HG03045 (cell line): ENCODE measurements around the gene CD58.

Source experiments
- ATAC-seq: cut with Tn5 transposase; IDR thresholded peaks from one replicate; pipeline ENCODE4 v1.9.1; 2021; ENCODE audit warnings: mild to moderate bottlenecking, moderate library complexity; ENCODE audit not compliant: unreplicated experiment

CD58 gene

DNA sequence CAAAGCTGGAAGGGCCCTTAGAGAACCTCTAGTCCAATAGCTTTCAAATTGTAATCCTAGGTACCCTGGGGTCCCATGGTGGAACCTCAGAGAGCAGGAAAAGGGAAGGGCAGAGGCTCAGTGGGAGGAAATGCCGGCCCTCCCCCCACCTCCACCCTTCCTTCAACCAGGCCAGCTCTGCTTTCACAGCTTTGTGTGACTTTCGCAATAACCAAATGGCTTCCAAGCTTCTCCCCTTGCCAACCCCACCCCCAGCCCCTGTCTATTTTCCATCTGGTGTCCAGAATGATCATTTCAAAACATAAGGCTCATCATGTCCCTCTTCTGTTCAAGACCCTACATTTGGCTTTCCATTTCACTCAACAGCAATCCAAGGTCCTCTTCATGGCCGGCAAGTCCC is 74.4 kb downstream of the CD58 start:
- ATAC-seq: no peak

DNA sequence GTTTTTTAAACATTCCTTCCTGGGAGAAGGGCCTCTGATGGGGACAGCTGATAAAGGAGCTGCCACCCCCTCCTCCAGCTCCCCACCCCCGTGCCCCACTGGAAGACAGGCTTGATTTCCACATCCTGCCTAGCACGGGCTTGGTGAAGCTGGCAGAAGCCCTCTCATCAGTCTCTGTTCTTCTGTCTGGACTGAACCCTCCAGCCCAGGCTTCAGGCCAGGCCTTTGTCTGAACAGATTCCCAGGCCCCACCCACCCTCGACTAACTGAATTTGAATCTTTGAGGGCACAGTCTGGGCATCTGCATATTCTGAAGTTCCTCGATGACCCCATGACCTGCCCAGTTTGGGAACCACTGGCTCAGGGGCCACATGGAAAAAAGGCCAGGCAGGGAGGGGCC is 75.3 kb downstream of the CD58 start:
- ATAC-seq: no peak

DNA sequence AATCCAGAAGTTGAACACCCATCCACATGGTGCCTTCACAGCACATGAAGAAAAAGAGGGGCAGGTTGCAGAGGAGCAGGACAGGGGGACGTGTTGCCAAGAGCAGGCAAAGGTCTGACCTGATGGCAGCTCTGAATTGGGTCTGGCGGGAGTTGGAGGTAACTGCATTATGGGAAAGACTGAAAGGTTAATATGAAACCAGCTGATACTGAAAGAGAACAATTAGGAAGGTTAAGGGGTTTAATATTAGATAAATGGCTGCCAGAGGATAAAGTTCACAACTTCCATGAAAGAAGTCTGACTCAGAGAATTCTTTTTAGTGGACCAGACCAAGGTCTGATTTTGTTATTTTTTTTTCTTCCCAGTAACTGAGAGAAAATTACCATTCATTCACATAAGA is 76.1 kb downstream of the CD58 start:
- ATAC-seq: no peak

DNA sequence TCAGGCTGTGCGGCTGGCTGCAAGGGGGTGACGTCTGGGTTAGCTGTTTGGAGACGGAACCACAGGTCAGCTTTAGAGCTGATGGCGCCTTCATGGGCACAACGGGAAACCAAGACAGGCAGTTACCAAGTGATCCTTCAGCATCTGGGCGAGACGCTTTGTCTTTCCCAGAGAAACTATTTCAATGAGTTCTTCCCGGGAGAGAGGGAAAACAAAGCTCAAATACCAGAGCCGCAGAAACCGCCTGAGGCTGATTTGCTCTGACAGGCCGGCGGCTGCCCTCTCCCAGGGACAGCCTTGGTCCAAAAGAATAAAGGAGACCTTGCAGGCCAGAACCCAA is 76.5 kb downstream of the CD58 start:
- ATAC-seq: no peak

DNA sequence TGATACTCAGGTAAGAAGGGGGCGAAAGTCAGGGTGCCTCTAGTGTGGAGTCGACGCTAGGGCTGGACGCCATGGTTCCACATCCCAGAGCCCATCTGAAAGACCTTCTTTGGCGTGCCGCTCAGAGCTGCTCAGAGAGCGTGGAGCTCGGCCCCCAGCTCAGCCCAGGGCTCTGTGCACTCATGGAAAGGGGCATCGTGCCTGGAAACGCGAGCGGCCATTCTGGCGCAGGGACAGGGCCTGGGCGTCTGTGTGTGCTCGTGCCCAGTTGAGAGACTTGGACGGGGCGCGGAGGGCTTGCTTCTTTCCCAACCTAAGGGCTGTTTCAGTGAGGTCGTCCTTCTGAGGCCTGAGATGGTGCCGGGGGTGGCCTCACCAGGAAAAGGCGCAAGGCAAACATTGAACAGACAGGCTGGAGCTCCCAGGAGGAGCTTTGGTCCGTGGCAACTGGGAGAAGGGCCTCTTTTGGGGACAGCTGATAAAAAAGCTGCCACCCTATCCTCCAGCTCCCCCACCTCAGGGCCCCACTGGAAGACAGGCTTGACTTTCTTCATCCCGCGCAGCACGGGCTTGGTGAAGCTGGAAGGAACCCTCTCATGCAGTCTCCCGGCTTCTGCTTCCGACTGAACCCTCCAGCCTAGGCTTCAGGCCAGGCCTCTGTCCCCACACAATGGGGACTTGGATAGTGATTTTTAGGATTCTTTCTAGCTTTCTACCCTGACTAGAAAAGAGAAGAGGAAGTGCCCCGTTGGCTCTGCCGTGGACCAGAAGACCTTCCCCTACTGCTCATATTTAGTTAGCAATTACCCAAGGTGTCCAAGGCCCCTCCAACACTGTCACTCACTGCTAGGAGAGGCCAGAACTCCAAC is 77.1 kb downstream of the CD58 start:
- ATAC-seq: no peak

DNA sequence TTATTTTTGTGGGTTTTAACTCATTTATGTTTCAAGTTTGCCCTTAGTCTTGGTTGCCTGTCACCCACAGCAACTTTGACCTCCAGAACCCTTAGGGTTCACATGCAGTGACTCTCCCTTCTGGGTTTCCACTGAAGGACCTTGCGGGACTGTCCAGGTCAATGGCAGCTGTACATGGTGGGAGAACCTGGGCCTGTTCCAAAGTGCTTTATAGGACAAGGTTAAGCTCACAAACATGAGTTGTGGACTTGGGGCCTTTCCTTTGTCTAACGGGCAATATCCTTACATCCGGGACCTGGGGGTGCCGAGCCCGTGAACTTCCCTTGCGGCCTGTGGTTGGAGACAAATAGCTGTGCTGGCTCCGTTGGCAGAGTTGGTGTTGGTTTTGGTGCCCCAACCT is 77.8 kb downstream of the CD58 start:
- ATAC-seq: no peak

DNA sequence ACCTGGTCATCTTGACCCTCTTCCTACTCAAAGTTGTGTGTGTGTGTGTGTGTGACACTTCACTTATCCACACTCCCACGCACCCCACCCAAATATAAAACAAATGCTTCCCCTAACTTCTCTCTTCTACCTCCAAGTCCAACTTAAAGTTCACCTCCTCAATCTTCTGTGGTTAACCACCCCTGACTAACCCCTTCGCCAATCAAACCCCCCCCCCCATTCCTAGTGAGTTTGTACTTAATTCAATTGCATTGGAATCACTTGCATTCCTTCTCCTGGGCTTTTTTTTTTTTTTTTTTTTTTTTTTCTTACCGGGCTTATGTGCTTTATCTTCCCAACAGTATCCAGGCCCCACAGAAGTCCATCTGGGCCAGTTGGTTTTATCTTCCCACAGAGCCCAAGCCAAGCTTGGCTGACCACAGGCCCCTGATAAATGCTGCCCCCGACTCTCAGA is 78.4 kb downstream of the CD58 start:
- no peak for ATAC-seq

DNA sequence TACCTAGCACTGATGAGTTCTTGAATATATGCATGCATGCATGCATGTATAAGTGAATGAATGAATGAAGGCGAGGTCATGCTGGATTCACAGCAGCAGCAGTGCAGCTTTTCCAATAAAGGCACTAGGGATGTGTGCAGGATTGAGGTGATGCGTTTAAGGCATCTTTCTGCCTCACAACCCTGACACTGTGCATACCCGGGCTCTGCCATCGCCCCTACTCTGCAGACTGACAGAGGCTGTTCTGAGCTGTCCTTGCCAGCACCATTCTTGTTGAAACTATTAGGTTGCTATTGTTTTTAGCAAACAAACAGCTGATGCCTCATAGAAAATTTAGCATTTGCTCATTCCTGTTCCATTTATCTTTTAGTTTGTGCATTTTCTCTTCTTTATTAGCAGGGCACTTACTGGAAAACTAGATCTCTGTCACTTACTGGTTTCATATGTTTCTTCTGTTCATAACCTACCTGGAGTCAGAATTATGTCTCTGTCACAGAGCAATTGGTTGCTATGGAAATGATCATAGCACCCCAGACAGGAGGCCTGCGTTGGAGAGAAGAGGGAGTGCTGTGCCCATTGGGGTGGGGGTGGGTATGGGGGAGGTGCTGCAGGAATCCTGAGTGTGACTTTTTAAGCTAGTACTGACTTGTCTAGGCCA is 79.0 kb downstream of the CD58 start:
- no peak for ATAC-seq

DNA sequence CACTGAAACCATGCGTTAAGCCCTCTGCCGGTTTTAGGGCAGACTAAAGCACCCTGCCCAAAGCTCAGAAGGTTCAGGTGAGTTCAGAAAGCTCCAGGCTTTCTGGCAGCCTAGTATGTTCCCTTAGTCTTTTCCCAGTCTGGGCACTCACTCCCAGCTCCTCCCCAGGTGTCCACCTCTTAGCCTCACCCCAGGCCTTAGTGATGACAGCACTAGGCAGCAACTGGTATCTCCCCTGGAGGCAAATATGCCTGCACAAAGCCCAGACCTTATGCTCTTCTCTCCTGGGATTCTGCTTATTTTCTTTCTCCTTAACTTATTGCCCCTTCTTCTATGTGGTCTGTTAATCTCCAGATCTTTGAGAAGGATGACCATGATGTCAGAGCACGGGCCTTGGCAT is 80.2 kb downstream of the CD58 start:
- no peak for ATAC-seq

DNA sequence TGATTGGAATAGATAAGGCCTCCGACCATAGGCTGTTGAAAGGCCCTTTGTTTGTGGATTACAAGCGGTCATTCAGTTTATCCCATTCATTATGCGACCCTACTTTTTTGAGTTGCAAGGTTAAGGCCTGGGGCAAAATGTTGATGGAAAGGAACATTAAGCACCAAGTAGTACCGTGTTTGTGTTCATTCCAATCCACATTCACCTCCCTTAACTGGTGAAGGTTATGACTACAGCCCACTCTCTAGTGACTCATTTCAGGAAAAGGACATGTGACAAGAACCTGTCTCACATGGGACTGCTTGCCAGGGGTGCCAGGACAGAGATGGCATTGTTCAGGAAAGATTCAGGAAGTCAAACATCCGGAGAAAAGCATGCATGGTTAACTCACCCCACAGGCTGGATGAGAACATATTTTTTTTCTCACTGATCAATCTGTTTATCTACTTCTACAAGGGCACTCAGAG is 81.6 kb downstream of the CD58 start:
- no peak for ATAC-seq

DNA sequence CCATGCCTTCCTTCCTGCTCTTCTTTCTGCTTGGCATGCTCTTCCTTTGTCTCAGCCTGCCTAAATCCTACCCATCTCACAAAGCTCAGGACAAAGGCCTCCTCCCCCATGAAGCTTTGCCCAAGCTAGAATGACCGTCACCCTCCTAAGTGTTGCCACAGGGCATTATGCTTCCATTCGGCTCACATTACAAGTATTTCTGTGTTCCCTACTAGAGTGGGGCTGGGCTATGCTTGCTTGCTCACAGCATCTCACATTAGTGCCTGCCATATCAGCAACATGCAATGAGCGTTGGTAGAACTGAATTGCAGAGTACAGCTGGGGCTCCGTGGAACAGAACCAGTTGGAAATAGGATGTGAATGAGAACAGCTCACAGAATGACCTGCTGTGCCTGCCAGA is 82.8 kb downstream of the CD58 start:
- no peak for ATAC-seq

DNA sequence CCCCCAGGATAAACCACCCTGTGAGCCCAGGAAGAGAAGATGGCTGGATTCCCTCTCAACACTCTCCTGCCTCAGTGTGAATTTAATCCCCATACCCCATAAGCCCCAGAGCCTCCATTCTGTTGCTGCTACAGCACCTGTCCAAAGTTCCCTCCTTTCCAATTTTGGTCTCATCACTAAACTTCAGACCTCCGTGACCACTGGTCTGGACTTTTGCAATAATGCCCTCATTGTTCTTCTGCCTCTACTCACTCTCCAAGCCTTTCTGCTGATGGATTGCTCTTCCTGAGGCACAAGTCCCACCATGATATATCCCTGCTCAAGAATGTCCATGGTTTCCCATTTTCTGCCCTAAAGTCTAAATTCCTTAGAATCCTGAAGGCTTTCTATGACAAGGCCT is 83.2 kb downstream of the CD58 start:
- ATAC-seq: no peak

DNA sequence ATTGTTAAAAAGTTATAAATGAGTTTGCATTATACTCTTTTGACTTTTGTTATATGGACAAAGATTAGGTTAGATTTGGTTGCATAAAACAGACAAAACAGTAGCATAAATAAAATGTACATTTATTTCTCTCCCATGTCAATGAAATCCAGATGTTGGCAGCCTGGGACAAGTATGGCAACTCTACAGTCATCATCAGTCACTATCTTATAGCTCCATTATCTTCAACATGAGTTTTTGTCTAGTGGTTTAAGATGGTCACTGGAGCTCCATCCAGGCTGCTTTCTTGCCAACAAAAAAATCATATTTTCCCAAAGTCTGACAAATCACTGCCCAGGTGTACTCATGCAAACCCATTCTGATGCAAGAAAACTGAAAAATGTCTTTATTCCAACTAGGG is 83.8 kb downstream of the CD58 start:
- ATAC-seq: no peak

DNA sequence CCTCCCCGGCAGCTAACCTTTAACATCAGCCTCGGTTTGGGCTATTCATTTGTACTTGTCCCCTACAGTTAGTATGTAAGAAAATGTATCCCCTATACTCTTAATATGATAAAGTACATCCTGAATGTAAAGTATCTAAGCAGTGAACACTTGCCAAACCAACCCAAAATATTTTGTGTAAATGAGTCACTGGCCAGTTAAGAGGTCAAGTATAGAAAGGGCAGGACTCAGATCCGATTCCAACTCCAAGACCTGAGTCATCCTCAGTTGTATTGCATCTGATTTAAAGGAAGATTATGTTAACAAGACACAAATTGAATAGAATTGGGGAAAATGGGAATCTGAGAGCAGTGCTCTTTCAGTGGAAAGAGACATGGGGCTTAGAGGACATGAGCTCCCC is 84.4 kb downstream of the CD58 start:
- no peak for ATAC-seq

DNA sequence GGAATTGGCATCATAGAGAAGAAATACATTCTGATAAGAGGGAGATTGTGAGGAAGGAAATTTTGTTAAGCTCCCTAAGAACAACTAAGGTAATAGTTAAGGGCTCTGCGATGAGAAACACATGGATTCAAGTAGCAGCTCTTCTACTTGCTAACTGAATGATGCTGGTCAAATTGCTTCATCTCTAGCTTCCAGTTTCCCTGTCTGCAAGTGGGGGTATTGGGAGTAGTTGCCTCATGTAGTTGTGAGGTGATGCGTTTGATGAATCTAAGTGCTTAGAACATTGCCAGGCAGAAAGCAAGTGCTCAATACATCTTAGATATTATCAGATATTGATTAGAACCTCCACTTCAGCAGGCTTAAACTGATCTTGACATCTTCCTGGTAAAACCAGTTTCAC is 84.8 kb downstream of the CD58 start:
- ATAC-seq: no peak

DNA sequence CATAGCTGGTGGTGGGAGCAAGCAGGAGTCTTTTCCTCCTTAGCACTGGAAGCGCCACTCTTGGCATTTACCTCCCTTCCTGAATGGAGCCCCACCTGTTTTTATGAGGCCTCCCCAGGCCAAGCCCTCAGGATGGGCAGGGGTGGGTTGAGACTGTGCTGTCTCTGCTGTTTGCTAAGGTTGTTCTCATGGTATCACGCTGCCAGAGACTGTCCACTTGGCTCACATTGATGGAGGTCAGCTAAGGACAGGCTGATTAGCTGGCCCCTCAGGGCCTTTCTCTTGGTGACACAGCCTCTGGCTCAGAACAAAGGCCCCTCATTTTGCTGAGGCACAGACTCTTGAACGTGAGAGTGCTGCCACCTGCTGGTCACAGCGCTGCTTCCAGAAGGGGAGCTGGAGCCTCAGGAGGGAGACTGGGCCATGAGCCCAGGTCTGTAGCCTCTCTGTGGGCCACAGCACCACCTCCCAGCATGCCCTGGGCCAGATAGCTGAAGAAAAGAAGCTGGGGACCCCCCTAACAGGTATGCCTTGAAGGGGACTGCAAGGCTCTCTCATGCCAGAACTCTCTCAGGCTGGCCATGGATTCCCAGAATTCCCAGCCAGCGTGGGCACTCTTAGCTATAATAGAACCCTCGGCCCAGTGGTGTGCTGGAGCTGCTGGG is 85.6 kb downstream of the CD58 start:
- ATAC-seq: no peak

DNA sequence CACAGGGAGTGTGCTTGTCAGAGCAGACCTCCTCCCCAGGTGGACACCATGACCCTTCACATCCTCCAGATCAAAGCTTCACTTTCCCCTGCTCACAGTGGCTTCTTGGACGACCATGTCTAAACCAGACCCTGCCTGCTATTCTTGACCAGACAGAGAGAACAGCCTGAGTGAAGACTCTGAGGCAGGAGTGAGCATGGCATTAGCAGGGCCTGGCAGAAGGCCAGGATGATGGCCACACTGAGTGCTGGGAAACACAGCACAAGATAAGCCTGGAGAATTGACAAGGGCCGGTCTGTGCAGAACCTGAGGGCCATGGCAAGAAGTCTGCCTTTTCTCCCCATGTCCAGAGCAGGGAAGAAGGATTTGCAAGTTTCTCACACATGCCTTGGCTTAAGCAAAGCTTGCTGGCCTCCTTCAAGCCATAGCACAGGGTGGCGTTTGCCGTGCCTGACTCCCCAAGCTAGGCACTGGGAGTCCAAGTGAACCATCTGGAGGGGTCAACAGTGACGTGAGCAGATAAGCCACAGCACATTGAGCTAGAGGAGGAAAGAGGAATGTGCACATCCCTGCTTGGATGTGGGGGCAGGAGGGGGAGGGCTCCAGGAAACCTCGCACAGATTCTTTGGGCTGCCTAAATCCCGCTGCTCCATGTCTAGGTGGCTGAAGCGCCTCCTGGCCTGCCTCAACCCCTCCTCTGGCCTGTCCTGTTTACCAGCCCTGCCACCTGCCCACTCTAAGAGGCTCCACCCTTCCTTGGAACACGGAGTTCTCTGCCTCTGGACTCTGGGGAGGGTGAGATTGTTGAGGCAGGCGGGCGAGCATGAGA is 87.1 kb downstream of the CD58 start:
- ATAC-seq: no peak

DNA sequence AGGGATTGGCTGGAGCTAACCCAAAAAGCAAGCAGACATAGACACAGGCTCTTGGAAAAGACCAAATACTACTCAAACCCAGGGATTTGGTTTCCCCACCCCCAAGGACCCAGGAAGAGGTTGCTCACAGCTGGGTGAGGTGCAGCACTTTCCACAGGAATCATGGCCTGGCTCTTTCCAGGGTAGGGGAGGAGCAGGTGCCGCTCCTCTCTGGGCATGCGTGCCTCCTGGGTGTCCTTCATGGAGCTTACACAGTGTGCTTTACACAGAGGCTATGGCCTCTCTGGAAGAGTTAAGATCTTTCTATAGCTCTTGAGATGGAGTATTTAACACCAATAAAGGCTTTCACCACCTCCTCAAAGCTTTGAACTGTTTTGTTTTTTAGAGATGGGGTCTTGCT is 88.3 kb downstream of the CD58 start:
- ATAC-seq: no peak

DNA sequence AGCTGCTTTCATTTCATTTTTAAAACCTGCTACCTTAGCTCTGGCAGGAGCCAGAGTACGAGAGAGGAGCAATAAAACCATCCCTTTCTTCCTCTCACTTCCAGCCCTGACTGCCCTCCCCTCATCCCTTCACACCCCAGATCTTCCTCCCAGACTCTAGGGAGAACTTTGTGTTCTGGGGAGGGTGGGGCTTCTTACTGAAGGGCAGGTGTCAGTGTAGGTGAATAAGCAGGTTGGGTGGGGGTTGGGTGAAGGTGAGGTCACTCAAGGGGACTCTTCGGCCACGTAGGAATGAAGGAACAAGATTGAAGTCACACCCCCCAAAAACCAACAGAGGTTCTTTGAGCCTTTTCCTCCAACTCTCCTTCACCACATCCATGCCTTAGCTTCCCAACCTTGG is 88.9 kb downstream of the CD58 start:
- no peak for ATAC-seq

DNA sequence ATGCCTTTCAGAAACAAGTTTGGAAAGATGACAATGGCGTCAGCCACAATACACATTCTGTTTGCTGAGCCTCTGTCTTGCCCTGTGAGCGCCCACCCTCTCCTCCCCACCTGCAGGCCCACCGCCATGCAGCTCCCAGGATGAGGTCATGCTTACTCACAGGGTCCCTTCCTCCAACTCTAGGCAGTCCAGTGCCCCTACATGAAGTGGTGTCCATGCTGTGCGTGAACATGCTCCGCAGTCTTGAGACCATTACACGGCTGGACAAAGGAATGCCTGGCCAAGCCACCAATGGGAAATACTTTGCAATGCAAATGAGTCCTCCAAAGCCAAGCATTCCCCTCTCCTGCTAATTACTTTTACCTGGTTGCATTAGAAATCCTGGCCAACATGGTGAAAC is 92.2 kb downstream of the CD58 start:
- ATAC-seq: no peak

DNA sequence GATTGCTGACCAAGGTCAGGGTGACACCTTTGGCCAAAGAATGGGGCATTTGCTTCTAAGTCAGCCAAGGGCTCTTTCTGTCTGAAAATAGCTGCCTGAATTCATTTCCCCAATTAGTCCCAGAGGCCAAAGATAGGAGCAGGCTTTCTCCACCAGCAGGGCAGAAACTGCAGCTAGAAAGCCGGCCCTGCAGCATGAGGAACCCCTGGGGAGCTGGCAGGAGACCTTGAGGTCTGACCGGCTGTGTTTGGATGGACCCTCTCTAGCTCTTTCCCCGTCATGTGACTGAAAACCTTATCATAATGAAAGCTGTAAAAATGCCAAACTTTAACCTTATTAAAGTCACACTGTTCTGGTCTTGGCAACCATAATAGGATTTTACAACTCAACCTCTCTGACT is 93.4 kb downstream of the CD58 start:
- no peak for ATAC-seq
